Gastroesophageal sphincter (tissue), 4 donors: ENCODE data around the gene MRPL46. TPM values are rescaled to one million over a fixed set of nuclear protein-coding genes. Genes with fewer than 3 reads are reported as not detected.
"Not testable (repeated sequence)": the region's sequence is repeated elsewhere in the genome, so short reads cannot be mapped to it uniquely, and the experiment has no call there.

Experiments used
- ATAC-seq: fragments of 150-250 bp; one replicate; pipeline ENCODE4 v1.9.1; 2016; ENCODE audit warnings: mild to moderate bottlenecking, moderate library complexity
- H3K27ac ChIP-seq, 4 donors: fragments of 200-600 bp; sonication (generic) in 3 of 4; 1 replicate in 3 of 4; 2 replicates in 1 of 4; pipeline ENCODE4 v1.5.1; 2016 to 2019
- H3K27me3 ChIP-seq: fragments of 200-600 bp; sonication (generic); one replicate; pipeline ENCODE4 v1.5.1; 2019
- H3K36me3 ChIP-seq, 2 donors: fragments of 200-600 bp; sonication (generic); one replicate each; pipeline ENCODE4 v1.5.1; 2019; ENCODE audit warnings: control low read depth in 1 of 2
- H3K4me1 ChIP-seq, 3 donors: fragments of 200-600 bp; sonication (generic); 1 replicate in 2 of 3; 2 replicates in 1 of 3; pipeline ENCODE4 v1.5.1; 2016 to 2019; ENCODE audit warnings: control low read depth in 2 of 3
- H3K4me3 ChIP-seq, 2 donors: fragments of 200-600 bp; sonication (generic); one replicate each; pipeline ENCODE4 v1.5.1; 2019; ENCODE audit warnings: mild to moderate bottlenecking in 1 of 2, moderate library complexity in 1 of 2
- H3K9me3 ChIP-seq, 3 donors: fragments of 200-600 bp; sonication (generic); one replicate each; pipeline ENCODE4 v1.5.1; 2017 to 2019; ENCODE audit warnings: control low read depth in 2 of 3
- EP300 ChIP-seq: sonication (generic); formaldehyde crosslinking; IDR thresholded peaks from one replicate; pipeline ENCODE4 v1.6.1; 2017; ENCODE audit warnings: antibody characterized with exemption, mild to moderate bottlenecking
- POLR2A ChIP-seq, 2 donors: fragments of 450-650 bp; IDR thresholded peaks; one replicate each; pipeline ENCODE4 v1.6.1; 2017; ENCODE audit warnings: antibody characterized with exemption in 2 of 2, mild to moderate bottlenecking in 2 of 2, moderate library complexity in 1 of 2
- POLR2AphosphoS5 ChIP-seq: sonication (generic); formaldehyde crosslinking; IDR thresholded peaks from one replicate; pipeline ENCODE4 v1.6.1; 2017; ENCODE audit warnings: antibody characterized with exemption
- WGBS, 2 donors: methylation state at CpG; one replicate each; pipeline ENCODE4 v1.1.5; 2018; ENCODE audit warnings: low coverage in 1 of 2; 5-methylcytosine and 5-hydroxymethylcytosine counted together
- total RNA-seq, 4 donors: library from RNA; depleted of rRNA; stranded (reverse); fragments of >200 nt; gene quantifications; one replicate each; pipeline ENCODE4 v1.1.0, GENCODE V29; 2016
- TF ChIP-seq, protein P1 (sequence below), 4 experiments: fragments of 200-600 bp in 2 of 4; fragments of 450-650 bp in 2 of 4; sonication (generic) in 1 of 4; IDR thresholded peaks; one replicate each; pipeline ENCODE4 v1.5.1; 2017 to 2019; ENCODE audit warnings: antibody characterized with exemption in 4 of 4, mild to moderate bottlenecking in 2 of 4, moderate library complexity in 2 of 4

MRPL46 gene
- total RNA-seq, 4 donors from 2014 or later = 22.6 to 26.9 (median 22.9) TPM

DNA sequence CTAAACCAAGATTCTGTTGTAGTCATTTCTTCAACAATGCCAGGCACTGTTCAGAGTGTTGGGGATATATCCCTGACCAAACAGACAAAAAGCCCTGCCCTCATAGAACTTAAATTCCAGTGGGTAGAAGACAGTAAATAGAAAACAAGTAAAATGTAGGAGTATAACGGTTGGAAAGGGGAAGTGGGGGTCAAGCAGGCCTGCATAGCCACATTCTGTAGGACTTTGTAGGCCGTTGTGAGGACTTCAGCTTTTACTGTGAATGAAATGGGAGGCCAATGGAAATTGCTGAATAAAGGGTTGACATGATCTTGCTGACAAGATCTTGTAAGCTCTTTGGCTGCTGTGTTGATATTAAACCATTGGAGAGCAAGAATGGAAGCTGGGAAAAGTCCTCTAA, 2.1 kb upstream of the MRPL46 start:
- no peaks in the 10 kb centered on the region for H3K27me3 ChIP-seq
- TF ChIP-seq, protein P1, sequence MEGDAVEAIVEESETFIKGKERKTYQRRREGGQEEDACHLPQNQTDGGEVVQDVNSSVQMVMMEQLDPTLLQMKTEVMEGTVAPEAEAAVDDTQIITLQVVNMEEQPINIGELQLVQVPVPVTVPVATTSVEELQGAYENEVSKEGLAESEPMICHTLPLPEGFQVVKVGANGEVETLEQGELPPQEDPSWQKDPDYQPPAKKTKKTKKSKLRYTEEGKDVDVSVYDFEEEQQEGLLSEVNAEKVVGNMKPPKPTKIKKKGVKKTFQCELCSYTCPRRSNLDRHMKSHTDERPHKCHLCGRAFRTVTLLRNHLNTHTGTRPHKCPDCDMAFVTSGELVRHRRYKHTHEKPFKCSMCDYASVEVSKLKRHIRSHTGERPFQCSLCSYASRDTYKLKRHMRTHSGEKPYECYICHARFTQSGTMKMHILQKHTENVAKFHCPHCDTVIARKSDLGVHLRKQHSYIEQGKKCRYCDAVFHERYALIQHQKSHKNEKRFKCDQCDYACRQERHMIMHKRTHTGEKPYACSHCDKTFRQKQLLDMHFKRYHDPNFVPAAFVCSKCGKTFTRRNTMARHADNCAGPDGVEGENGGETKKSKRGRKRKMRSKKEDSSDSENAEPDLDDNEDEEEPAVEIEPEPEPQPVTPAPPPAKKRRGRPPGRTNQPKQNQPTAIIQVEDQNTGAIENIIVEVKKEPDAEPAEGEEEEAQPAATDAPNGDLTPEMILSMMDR (IDR thresholded peaks at IDR 0.05) = no peak
- TF ChIP-seq POLR2AphosphoS5 = no peak
- no peak for ATAC-seq
- peaks cover 14 to 33% (median 17%) of the 10 kb centered on the region in 3 donors for H3K4me1 ChIP-seq
- H3K27ac ChIP-seq = no peak overlapping the region
- H3K9me3 ChIP-seq = no peaks in the 10 kb centered on the region
- peaks cover 0 to 49% of the 10 kb centered on the region in 2 donors for H3K36me3 ChIP-seq
- no peak overlapping the region for H3K4me3 ChIP-seq
- WGBS, 2 donors = 81 to 82% methylated on average over 2 of the region's 2 CpGs

DNA sequence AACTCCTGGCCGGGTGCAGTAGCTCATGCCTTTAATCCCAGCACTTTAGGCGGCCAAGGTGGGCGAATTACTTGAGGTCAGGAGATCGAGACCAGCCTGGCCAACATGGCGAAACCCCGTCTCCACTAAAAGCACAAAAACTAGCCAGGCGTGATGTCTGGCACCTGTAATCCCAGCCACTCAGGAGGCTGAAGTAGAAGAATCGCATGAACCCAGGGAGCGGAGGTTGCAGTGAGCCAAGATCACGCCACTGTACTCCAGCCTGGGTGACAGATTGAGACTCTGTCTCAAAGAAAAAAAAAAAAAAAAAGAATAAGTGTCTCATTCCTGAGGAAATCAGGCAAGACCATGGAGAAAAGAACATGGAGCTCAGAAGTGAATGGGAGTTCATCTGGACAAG, 1.5 kb upstream of the MRPL46 start:
- H3K27ac ChIP-seq, ATAC-seq, H3K9me3 ChIP-seq, H3K27me3 ChIP-seq: not testable (repeated sequence)
- H3K36me3 ChIP-seq = peaks cover 0 to 49% of the 10 kb centered on the region in 2 donors
- 86% methylated on average over 5 of the region's 10 CpGs; no CpG with 5 or more reads in 1 of the 2 donors for WGBS, 2 donors
- peaks cover 14 to 33% (median 17%) of the 10 kb centered on the region in 3 donors for H3K4me1 ChIP-seq
- peak overlapping the region in 1 of 2 donors; percentile 73 for H3K4me3 ChIP-seq

DNA sequence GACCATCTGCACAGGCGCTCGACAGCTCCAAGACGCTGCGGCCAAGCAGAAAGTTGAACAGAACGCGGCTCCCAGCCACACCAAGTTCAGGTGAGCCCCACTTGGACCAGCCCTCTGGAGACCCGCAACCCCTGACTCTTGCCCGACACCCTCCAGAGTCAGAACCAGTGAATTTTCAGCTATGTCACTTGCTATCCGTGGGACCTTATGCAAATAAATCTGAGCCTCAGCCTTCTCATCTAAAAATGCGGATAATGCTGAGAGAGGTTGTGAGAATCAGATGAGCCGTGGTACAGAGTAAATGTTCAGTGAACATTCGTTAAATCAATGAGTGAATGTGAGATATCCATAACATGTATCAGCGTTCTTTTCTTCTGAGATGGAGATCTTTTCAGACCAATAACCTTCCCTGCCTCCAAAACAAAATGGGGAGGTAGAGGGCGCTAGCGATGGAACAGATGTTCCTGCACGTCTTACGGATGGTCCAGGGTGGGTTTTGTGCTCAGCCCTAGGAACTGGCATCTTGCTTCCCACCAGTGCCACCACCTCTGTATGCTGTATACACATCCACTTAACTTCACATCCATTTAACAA, 844 bp upstream of the MRPL46 start:
- Histone ChIP-seq H3K4me3 (peak overlapping the region; percentile 58 to 73), H3K4me1 (peaks cover 14 to 33% (median 17%) of the 10 kb centered on the region in 3 donors), H3K27ac (peak overlapping the region; percentile 74 to 98 (median 91)), H3K9me3 (no peaks in the 10 kb centered on the region), H3K27me3 (no peaks in the 10 kb centered on the region), H3K36me3 (peaks cover 3 to 49% of the 10 kb centered on the region in 2 donors)
- whole genome bisulfite sequencing, 2 donors = 0 to 1% methylated on average over 8 to 9 of the region's 17 CpGs
- TF ChIP-seq EP300 (no peak), POLR2AphosphoS5 (no peak), POLR2A (IDR thresholded peaks at IDR 0.05) (no peak)
- TF ChIP-seq, protein P1 (IDR thresholded peaks at IDR 0.05) = no peak
- ATAC-seq = no peak

DNA sequence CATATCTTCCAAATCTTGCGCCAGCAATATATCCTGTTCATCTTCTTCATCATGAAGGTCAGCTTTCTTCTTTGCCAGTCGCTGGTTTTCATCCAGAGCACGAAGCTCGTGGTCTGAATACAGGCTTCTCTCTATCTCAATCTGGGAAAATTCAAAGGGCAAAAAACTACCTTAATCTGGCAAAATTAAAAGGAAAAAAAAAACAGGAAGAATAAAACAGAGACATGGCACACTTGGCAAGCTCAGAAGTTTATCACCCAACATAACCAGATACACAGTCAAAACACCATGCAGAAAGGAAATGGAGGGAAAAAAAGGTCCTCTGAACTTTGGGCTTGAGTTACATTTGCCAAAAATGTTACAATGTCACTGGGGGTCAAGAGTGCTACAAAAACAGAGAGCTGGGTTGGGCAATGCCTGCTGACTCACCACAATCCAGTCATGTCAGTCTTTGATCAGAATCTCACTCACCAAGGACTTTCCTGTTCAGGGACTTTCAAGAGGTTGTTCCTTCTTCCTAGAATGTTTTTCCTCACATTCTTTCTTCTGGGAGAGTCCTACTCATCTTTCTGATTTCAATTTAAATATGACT, 1.5 kb downstream of the MRPL46 start:
- Histone ChIP-seq H3K4me3 (peak overlapping the region in 1 of 2 donors; percentile 73), H3K9me3 (no peaks in the 10 kb centered on the region), H3K36me3 (peaks cover 3 to 50% of the 10 kb centered on the region in 2 donors), H3K4me1 (peaks cover 14 to 33% (median 17%) of the 10 kb centered on the region in 3 donors), H3K27ac (no peak overlapping the region), H3K27me3 (no peaks in the 10 kb centered on the region)
- 98 to 100% methylated on average over 3 to 4 of the region's 4 CpGs for WGBS, 2 donors
- no peak for ATAC-seq
- TF ChIP-seq, protein P1 (IDR thresholded peaks at IDR 0.05) = no peak
- TF ChIP-seq POLR2A (IDR thresholded peaks at IDR 0.05) = no peak
- peak; percentile 34 for TF ChIP-seq POLR2AphosphoS5
- TF ChIP-seq EP300 = no peak

DNA sequence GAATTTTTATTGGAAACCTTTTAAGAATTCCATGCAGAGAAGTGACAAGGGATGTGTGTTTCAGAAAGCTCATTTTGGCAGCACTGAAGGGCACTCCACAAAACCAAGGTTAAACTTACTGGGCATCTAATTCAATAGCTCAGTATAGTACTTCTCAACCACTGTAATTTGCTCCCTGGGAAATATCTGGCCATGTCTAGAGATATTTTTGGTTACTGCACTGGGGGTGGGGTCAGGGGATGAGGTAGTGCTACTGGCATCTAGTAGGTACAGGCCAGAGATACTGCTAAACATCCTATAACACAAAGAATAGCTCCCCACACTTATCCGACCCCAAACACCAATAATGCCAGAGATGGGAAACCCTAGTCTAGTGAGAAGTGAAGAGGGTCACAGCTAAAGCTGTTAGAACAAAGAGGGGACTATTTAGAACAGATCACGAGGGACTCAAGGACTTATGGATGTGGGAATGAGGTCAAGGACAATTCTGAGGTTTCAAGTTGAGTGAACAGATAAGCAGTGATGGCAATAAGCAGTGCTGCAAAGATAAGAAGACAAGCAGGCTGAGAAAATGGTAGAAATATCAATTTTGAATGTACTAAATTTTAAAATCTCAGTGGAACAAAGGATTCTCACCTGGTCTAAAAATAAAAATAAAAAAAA, 3.2 kb downstream of the MRPL46 start:
- 73 to 90% methylated on average over 2 of the region's 2 CpGs for WGBS, 2 donors
- Histone ChIP-seq H3K36me3 (peaks cover 3 to 67% of the 10 kb centered on the region in 2 donors), H3K9me3 (no peaks in the 10 kb centered on the region), H3K4me3 (no peak overlapping the region), H3K27ac (no peak overlapping the region), H3K4me1 (peaks cover 14 to 28% (median 17%) of the 10 kb centered on the region in 3 donors), H3K27me3 (no peaks in the 10 kb centered on the region)
- TF ChIP-seq, protein P1 (IDR thresholded peaks at IDR 0.05) = no peak
- TF ChIP-seq EP300 = no peak
- no peak for TF ChIP-seq POLR2AphosphoS5
- no peak for TF ChIP-seq POLR2A (IDR thresholded peaks at IDR 0.05)
- no peak for ATAC-seq
